GM23338 (cell line): ENCODE measurements around the gene SIDT2. TPM values are rescaled to one million over a fixed set of nuclear protein-coding genes. Genes with fewer than 3 reads are reported as not detected.

Experiments used
- ATAC-seq: fragments of 200-7000 bp; cut with Tn5 transposase; 3 replicates; pipeline ENCODE4 v1.9.1; 2020
- DNase-seq: peaks from one replicate; pipeline ENCODE4 v3.0.0-alpha.2; 2015; ENCODE audit warnings: low spot score
- H2AFZ ChIP-seq: fragments of 200-600 bp; sonication (generic); 2 replicates; pipeline ENCODE4 v1.8.0; 2016; ENCODE audit warnings: antibody characterized with exemption, mild to moderate bottlenecking, moderate library complexity
- H3F3A ChIP-seq: fragments of 200-600 bp; sonication (generic); replicated peaks from 2 replicates; pipeline ENCODE4 v1.8.0; 2017; ENCODE audit warnings: antibody characterized with exemption, mixed run types, low read depth
- H3K27ac ChIP-seq: fragments of 200-600 bp; sonication (generic); 2 replicates; pipeline ENCODE4 v1.6.1; 2016; ENCODE audit warnings: low read depth
- H3K27me3 ChIP-seq: fragments of 200-600 bp; sonication (generic); 2 replicates; pipeline ENCODE4 v1.8.0; 2016; ENCODE audit warnings: mild to moderate bottlenecking, mixed run types, moderate library complexity; ENCODE audit not compliant: insufficient read depth
- H3K36me3 ChIP-seq: fragments of 200-600 bp; sonication (generic); 2 replicates; pipeline ENCODE4 v1.8.0; 2016; ENCODE audit warnings: mild to moderate bottlenecking; ENCODE audit not compliant: insufficient read depth
- H3K4me1 ChIP-seq: fragments of 200-600 bp; sonication (generic); 2 replicates; pipeline ENCODE4 v1.8.0; 2016; ENCODE audit warnings: mild to moderate bottlenecking, moderate library complexity; ENCODE audit not compliant: insufficient read depth
- H3K4me2 ChIP-seq: fragments of 200-600 bp; sonication (generic); 2 replicates; pipeline ENCODE4 v1.7.1; 2017; ENCODE audit warnings: mixed run types
- H3K4me3 ChIP-seq: fragments of 200-600 bp; sonication (generic); 2 replicates; pipeline ENCODE4 v1.6.1; 2016; ENCODE audit warnings: mixed run types
- H3K79me2 ChIP-seq: fragments of 200-600 bp; sonication (generic); replicated peaks from 2 replicates; pipeline ENCODE4 v1.8.0; 2017; ENCODE audit warnings: mild to moderate bottlenecking; ENCODE audit not compliant: insufficient read depth
- H3K9me2 ChIP-seq: fragments of 200-600 bp; sonication (generic); 2 replicates; pipeline ENCODE4 v1.8.0; 2017; ENCODE audit not compliant: insufficient read depth
- H4K20me1 ChIP-seq: fragments of 200-600 bp; sonication (generic); replicated peaks from 2 replicates; pipeline ENCODE4 v1.8.0; 2017; ENCODE audit warnings: mild to moderate bottlenecking; ENCODE audit not compliant: insufficient read depth
- H3K27ac Mint-ChIP-seq: 2 replicates; pipeline ENCODE4 v1.8.0; 2020; ENCODE audit warnings: inconsistent platforms, mild to moderate bottlenecking, moderate library complexity, mixed read lengths
- H3K27me3 Mint-ChIP-seq: 3 replicates; pipeline ENCODE4 v1.8.0; 2022; ENCODE audit warnings: low read depth, mild to moderate bottlenecking, moderate library complexity, mixed read lengths, inconsistent platforms; ENCODE audit not compliant: insufficient read depth, poor library complexity
- H3K36me3 Mint-ChIP-seq: 3 replicates; pipeline ENCODE4 v1.8.0; 2021; ENCODE audit warnings: low read depth, mild to moderate bottlenecking, inconsistent platforms, moderate library complexity, mixed read lengths
- H3K4me1 Mint-ChIP-seq: 3 replicates; pipeline ENCODE4 v1.8.0; 2020; ENCODE audit warnings: mild to moderate bottlenecking, inconsistent platforms, mixed read lengths
- H3K4me3 Mint-ChIP-seq: 3 replicates; pipeline ENCODE4 v1.8.0; 2021; ENCODE audit warnings: moderate library complexity, mild to moderate bottlenecking, inconsistent platforms, mixed read lengths
- H3K9me3 Mint-ChIP-seq: 3 replicates; pipeline ENCODE4 v1.8.0; 2020; ENCODE audit warnings: moderate library complexity, mild to moderate bottlenecking, inconsistent platforms, mixed read lengths
- CREB1 ChIP-seq: fragments of 250-450 bp; sonication (Bioruptor Pico); IDR thresholded peaks from 2 replicates; pipeline ENCODE4 v1.5.0; 2020; ENCODE audit warnings: low read depth, mild to moderate bottlenecking, moderate library complexity
- EZH2 ChIP-seq: fragments of 200-600 bp; sonication (generic); IDR thresholded peaks from one replicate; pipeline ENCODE4 v1.8.0; 2017; ENCODE audit warnings: antibody characterized with exemption, mild to moderate bottlenecking, low read depth; ENCODE audit not compliant: unreplicated experiment
- EZH2phosphoT487 ChIP-seq: fragments of 200-600 bp; sonication (generic); IDR thresholded peaks from one replicate; pipeline ENCODE4 v1.8.1; 2018; ENCODE audit warnings: antibody characterized with exemption; ENCODE audit not compliant: unreplicated experiment
- JUNB ChIP-seq: IDR thresholded peaks from one replicate; pipeline ENCODE4 v1.6.1; 2016; ENCODE audit warnings: antibody characterized with exemption; ENCODE audit not compliant: unreplicated experiment
- NANOG ChIP-seq: IDR thresholded peaks from 2 replicates; pipeline ENCODE4 v1.6.1; 2016; ENCODE audit warnings: antibody characterized with exemption, borderline replicate concordance
- POLR2AphosphoS5 ChIP-seq: IDR thresholded peaks from 2 replicates; pipeline ENCODE4 v1.6.1; 2016; ENCODE audit warnings: antibody characterized with exemption, low read depth
- STAT1 ChIP-seq: IDR thresholded peaks from one replicate; pipeline ENCODE4 v1.6.1; 2016; ENCODE audit warnings: antibody characterized with exemption; ENCODE audit not compliant: unreplicated experiment
- ZNF114 ChIP-seq: fragments of 250-450 bp; sonication (Bioruptor Pico); IDR thresholded peaks from 2 replicates; pipeline ENCODE4 v1.5.0; 2020; ENCODE audit warnings: mild to moderate bottlenecking, moderate library complexity
- ZNF331 ChIP-seq: fragments of 250-450 bp; sonication (Bioruptor Pico); IDR thresholded peaks from 2 replicates; pipeline ENCODE4 v1.5.0; 2020; ENCODE audit warnings: low read depth, mild to moderate bottlenecking, moderate library complexity
- polyA plus RNA-seq: library from polyadenylated mRNA; unstranded; fragments of >200 nt; fragmentation: Nextera tagmentation; extraction: Ambion mirVana; gene quantifications from 2 replicates; pipeline ENCODE4 v1.2.1, GENCODE V29; 2016
- total RNA-seq: library from RNA; depleted of rRNA; stranded (reverse); fragments of >200 nt; shearing (Covaris generic); gene quantifications from 2 replicates; pipeline ENCODE4 v1.2.3, GENCODE V29; 2014
- TF ChIP-seq, protein P1 (sequence below): IDR thresholded peaks from 2 replicates; pipeline ENCODE4 v1.6.1; 2016; ENCODE audit warnings: antibody characterized with exemption
- TF ChIP-seq, protein P2 (sequence below), 2 experiments: fragments of 200-600 bp in 1 of 2; sonication (generic) in 1 of 2; conservative IDR thresholded peaks; 2 replicates each; pipeline versions ENCODE4 v1.5.1 to v1.6.1; 2016 to 2017; ENCODE audit warnings: antibody characterized with exemption in 2 of 2, low read depth in 2 of 2, mild to moderate bottlenecking in 2 of 2, moderate library complexity in 1 of 2
- TF ChIP-seq, protein P3 (sequence below): fragments of 250-450 bp; sonication (Bioruptor Pico); IDR thresholded peaks from 2 replicates; pipeline ENCODE4 v1.5.0; 2020; ENCODE audit warnings: mild to moderate bottlenecking, moderate library complexity
- TF ChIP-seq, protein P4 (sequence below): IDR thresholded peaks from one replicate; pipeline ENCODE4 v1.6.1; 2018; ENCODE audit warnings: antibody characterized with exemption; ENCODE audit not compliant: unreplicated experiment

SIDT2 gene
- total and polyA plus RNA-seq, 2 experiments from 2014 or later: 7.5 to 12.1 TPM

DNA sequence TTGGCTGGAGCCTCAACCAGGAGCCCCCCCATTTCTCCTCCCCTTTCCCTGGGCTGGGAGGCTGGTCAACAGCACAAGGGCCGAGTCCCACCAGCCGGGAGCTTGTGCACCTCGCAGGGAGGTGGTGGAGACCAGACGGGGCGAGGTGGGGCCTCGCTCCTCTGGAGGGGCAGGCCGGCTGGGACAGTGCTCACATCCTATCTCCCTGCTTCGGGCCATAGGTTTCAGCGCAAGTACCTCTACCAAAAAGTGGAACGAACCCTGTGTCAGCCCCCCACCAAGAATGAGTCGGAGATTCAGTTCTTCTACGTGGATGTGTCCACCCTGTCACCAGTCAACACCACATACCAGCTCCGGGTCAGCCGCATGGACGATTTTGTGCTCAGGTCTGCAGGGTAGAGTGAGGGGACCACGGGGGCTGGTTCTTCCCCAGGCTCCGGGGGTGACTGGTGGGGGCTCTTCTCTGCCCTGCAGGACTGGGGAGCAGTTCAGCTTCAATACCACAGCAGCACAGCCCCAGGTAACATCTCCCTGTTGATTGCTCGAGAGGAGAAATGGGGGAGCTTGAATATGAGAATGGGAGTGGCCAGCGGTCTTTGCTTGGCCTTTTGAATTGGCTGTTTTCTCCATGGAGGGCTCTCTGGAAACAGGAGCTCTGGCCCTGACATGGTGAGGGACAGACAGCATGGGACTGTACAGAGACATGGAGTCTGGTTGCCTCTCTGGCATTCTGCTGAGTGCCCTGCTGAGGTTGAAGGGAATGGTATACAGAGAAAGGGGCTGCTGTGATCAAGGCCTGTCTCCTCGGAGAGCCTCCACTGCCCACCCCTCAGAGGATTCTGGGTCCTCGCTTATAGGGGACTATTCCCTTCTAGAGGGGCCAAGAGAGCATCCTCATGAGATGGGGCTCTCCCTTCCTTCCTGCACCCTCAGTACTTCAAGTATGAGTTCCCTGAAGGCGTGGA lies 3.3 kb downstream of the SIDT2 start:
- H3K36me3 Mint-ChIP-seq: peaks cover 2% of the 10 kb centered on the region; the same call in 2 of the 3 replicates
- DNase-seq: no peak
- Histone ChIP-seq H3K27me3 (no peaks in the 10 kb centered on the region), H3K4me3 (no peak overlapping the region), H3K9me2 (no peaks in the 10 kb centered on the region), H3F3A (peaks cover 23% of the 10 kb centered on the region), H3K79me2 (peaks cover 5% of the 10 kb centered on the region; the same call in 1 of the 2 replicates), H4K20me1 (no peaks in the 10 kb centered on the region), H3K4me2 (no peak overlapping the region), H3K4me1 (peaks cover 25% of the 10 kb centered on the region), H2AFZ (no peak overlapping the region), H3K27ac (no peak overlapping the region), H3K36me3 (no peaks in the 10 kb centered on the region)
- ATAC-seq: peak; percentile 1
- peaks cover 26% of the 10 kb centered on the region for H3K4me1 Mint-ChIP-seq
- H3K27ac Mint-ChIP-seq: no peak overlapping the region
- peaks cover 20% of the 10 kb centered on the region for H3K27me3 Mint-ChIP-seq
- TF ChIP-seq EZH2 (no peak), EZH2phosphoT487 (no peak), POLR2AphosphoS5 (no peak), JUNB (no peak), ZNF331 (CRISPR knock-in tag) (no peak), NANOG (no peak), CREB1 (no peak), STAT1 (no peak), ZNF114 (CRISPR knock-in tag) (no peak)
- TF ChIP-seq, protein P1, sequence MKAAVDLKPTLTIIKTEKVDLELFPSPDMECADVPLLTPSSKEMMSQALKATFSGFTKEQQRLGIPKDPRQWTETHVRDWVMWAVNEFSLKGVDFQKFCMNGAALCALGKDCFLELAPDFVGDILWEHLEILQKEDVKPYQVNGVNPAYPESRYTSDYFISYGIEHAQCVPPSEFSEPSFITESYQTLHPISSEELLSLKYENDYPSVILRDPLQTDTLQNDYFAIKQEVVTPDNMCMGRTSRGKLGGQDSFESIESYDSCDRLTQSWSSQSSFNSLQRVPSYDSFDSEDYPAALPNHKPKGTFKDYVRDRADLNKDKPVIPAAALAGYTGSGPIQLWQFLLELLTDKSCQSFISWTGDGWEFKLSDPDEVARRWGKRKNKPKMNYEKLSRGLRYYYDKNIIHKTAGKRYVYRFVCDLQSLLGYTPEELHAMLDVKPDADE: no peak
- TF ChIP-seq, protein P2, sequence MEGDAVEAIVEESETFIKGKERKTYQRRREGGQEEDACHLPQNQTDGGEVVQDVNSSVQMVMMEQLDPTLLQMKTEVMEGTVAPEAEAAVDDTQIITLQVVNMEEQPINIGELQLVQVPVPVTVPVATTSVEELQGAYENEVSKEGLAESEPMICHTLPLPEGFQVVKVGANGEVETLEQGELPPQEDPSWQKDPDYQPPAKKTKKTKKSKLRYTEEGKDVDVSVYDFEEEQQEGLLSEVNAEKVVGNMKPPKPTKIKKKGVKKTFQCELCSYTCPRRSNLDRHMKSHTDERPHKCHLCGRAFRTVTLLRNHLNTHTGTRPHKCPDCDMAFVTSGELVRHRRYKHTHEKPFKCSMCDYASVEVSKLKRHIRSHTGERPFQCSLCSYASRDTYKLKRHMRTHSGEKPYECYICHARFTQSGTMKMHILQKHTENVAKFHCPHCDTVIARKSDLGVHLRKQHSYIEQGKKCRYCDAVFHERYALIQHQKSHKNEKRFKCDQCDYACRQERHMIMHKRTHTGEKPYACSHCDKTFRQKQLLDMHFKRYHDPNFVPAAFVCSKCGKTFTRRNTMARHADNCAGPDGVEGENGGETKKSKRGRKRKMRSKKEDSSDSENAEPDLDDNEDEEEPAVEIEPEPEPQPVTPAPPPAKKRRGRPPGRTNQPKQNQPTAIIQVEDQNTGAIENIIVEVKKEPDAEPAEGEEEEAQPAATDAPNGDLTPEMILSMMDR (conservative IDR thresholded peaks at IDR 0.05; ENCODE audit: low read depth in 2 of 2): no peak
- TF ChIP-seq, protein P3, sequence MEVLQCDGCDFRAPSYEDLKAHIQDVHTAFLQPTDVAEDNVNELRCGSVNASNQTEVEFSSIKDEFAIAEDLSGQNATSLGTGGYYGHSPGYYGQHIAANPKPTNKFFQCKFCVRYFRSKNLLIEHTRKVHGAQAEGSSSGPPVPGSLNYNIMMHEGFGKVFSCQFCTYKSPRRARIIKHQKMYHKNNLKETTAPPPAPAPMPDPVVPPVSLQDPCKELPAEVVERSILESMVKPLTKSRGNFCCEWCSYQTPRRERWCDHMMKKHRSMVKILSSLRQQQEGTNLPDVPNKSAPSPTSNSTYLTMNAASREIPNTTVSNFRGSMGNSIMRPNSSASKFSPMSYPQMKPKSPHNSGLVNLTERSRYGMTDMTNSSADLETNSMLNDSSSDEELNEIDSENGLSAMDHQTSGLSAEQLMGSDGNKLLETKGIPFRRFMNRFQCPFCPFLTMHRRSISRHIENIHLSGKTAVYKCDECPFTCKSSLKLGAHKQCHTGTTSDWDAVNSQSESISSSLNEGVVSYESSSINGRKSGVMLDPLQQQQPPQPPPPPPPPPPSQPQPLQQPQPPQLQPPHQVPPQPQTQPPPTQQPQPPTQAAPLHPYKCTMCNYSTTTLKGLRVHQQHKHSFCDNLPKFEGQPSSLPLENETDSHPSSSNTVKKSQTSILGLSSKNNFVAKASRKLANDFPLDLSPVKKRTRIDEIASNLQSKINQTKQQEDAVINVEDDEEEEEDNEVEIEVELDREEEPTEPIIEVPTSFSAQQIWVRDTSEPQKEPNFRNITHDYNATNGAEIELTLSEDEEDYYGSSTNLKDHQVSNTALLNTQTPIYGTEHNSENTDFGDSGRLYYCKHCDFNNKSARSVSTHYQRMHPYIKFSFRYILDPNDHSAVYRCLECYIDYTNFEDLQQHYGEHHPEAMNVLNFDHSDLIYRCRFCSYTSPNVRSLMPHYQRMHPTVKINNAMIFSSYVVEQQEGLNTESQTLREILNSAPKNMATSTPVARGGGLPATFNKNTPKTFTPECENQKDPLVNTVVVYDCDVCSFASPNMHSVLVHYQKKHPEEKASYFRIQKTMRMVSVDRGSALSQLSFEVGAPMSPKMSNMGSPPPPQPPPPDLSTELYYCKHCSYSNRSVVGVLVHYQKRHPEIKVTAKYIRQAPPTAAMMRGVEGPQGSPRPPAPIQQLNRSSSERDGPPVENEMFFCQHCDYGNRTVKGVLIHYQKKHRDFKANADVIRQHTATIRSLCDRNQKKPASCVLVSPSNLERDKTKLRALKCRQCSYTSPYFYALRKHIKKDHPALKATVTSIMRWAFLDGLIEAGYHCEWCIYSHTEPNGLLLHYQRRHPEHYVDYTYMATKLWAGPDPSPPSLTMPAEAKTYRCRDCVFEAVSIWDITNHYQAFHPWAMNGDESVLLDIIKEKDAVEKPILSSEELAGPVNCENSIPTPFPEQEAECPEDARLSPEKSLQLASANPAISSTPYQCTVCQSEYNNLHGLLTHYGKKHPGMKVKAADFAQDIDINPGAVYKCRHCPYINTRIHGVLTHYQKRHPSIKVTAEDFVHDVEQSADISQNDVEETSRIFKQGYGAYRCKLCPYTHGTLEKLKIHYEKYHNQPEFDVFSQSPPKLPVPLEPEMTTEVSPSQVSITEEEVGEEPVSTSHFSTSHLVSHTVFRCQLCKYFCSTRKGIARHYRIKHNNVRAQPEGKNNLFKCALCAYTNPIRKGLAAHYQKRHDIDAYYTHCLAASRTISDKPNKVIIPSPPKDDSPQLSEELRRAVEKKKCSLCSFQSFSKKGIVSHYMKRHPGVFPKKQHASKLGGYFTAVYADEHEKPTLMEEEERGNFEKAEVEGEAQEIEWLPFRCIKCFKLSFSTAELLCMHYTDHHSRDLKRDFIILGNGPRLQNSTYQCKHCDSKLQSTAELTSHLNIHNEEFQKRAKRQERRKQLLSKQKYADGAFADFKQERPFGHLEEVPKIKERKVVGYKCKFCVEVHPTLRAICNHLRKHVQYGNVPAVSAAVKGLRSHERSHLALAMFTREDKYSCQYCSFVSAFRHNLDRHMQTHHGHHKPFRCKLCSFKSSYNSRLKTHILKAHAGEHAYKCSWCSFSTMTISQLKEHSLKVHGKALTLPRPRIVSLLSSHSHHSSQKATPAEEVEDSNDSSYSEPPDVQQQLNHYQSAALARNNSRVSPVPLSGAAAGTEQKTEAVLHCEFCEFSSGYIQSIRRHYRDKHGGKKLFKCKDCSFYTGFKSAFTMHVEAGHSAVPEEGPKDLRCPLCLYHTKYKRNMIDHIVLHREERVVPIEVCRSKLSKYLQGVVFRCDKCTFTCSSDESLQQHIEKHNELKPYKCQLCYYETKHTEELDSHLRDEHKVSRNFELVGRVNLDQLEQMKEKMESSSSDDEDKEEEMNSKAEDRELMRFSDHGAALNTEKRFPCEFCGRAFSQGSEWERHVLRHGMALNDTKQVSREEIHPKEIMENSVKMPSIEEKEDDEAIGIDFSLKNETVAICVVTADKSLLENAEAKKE: no peak
- TF ChIP-seq, protein P4, sequence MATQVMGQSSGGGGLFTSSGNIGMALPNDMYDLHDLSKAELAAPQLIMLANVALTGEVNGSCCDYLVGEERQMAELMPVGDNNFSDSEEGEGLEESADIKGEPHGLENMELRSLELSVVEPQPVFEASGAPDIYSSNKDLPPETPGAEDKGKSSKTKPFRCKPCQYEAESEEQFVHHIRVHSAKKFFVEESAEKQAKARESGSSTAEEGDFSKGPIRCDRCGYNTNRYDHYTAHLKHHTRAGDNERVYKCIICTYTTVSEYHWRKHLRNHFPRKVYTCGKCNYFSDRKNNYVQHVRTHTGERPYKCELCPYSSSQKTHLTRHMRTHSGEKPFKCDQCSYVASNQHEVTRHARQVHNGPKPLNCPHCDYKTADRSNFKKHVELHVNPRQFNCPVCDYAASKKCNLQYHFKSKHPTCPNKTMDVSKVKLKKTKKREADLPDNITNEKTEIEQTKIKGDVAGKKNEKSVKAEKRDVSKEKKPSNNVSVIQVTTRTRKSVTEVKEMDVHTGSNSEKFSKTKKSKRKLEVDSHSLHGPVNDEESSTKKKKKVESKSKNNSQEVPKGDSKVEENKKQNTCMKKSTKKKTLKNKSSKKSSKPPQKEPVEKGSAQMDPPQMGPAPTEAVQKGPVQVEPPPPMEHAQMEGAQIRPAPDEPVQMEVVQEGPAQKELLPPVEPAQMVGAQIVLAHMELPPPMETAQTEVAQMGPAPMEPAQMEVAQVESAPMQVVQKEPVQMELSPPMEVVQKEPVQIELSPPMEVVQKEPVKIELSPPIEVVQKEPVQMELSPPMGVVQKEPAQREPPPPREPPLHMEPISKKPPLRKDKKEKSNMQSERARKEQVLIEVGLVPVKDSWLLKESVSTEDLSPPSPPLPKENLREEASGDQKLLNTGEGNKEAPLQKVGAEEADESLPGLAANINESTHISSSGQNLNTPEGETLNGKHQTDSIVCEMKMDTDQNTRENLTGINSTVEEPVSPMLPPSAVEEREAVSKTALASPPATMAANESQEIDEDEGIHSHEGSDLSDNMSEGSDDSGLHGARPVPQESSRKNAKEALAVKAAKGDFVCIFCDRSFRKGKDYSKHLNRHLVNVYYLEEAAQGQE: no peak
- no peaks in the 10 kb centered on the region for H3K9me3 Mint-ChIP-seq
- H3K4me3 Mint-ChIP-seq: no peak overlapping the region
